ENCODE results near the gene NLN.
A peak's percentile ranks its signal among the peaks of the same experiment; 100 is the strongest.
"Not testable (repeated sequence)": the region's sequence is repeated elsewhere in the genome, so short reads cannot be mapped to it uniquely, and the experiment has no call there.

NLN gene

GRCh38 chr5:65721720-65722574 is at the start of gene NLN, which contains the start of gene SGTB:
TSS of gene NLN (plus strand) at chr5:65722205. CDS start at chr5:65722374, 169 bp downstream.
TSS of gene SGTB (minus strand) at chr5:65722109. CDS start at chr5:65720807, 1,302 bp downstream.
- no peak for TF ChIP-seq CTCF (IDR thresholded peaks at IDR 0.05; ENCODE audit: low read depth, low read length)
- in situ Hi-C loops (cut with HindIII; ENCODE audit: low sequenced_read_pairs), result no loop called here

GRCh38 chr5:65672796-65673195 is 49.2 kb upstream of the NLN start:
- in situ Hi-C loops (cut with HindIII; ENCODE audit: low sequenced_read_pairs), result no loop called here
- DNase-seq (ENCODE audit: low read depth, low spot score), result no peak
- no peak for TF ChIP-seq CTCF (IDR thresholded peaks at IDR 0.05; ENCODE audit: low read depth, low read length)
- no peak overlapping the region for H3K4me3 ChIP-seq (ENCODE audit: low read depth, low read length)

More at GRCh38 chr5:65721720-65722574, at the start of gene NLN, which contains the start of gene SGTB:
- H3K4me3 ChIP-seq (ENCODE audit: low read depth, low read length), result peak within 1 kb of the TSS; percentile 81
- DNase-seq (ENCODE audit: low read depth, low spot score), result peak; percentile 72

GRCh38 chr5:65674749-65675148 is 47.3 kb upstream of the NLN start:
- DNase-seq (ENCODE audit: low read depth, low spot score), result no peak
- in situ Hi-C loops (cut with HindIII; ENCODE audit: low sequenced_read_pairs), result no loop called here
- TF ChIP-seq CTCF (IDR thresholded peaks at IDR 0.05; ENCODE audit: low read depth, low read length), result no peak

GRCh38 chr5:65676056-65676455 is 45.9 kb upstream of the NLN start:
- DNase-seq (ENCODE audit: low read depth, low spot score); H3K4me3 ChIP-seq (ENCODE audit: low read depth, low read length); in situ Hi-C loops (cut with HindIII; ENCODE audit: low sequenced_read_pairs): not testable (repeated sequence)

More at GRCh38 chr5:65674749-65675148, 47.3 kb upstream of the NLN start:
- H3K4me3 ChIP-seq (ENCODE audit: low read depth, low read length), result no peak overlapping the region

- no peak overlapping the region for H3K4me3 ChIP-seq (ENCODE audit: low read depth, low read length)
- no peak for DNase-seq (ENCODE audit: low read depth, low spot score)
- in situ Hi-C loops (cut with HindIII; ENCODE audit: low sequenced_read_pairs), result no loop called here
- no peak for TF ChIP-seq CTCF (IDR thresholded peaks at IDR 0.05; ENCODE audit: low read depth, low read length)
Measured at GRCh38 chr5:65682148-65682547, 39.9 kb upstream of the NLN start.

GRCh38 chr5:65693121-65693520 is 28.9 kb upstream of the NLN start:
- no peak for DNase-seq (ENCODE audit: low read depth, low spot score)
- no peak overlapping the region for H3K4me3 ChIP-seq (ENCODE audit: low read depth, low read length)
- TF ChIP-seq CTCF (IDR thresholded peaks at IDR 0.05; ENCODE audit: low read depth, low read length), result no peak
- in situ Hi-C loops (cut with HindIII; ENCODE audit: low sequenced_read_pairs), result no loop called here

- no peak overlapping the region for H3K4me3 ChIP-seq (ENCODE audit: low read depth, low read length)
- no peak for DNase-seq (ENCODE audit: low read depth, low spot score)
- no peak for TF ChIP-seq CTCF (IDR thresholded peaks at IDR 0.05; ENCODE audit: low read depth, low read length)
- in situ Hi-C loops (cut with HindIII; ENCODE audit: low sequenced_read_pairs), result no loop called here
Measured at GRCh38 chr5:65695162-65695755, 26.7 kb upstream of the NLN start.

Data from astrocyte of the spinal cord (primary cell).